ENCODE measurements around the gene SLC25A22. TPM values are rescaled to one million over a fixed set of nuclear protein-coding genes. Genes with fewer than 3 reads are reported as not detected.

The SLC25A22 gene
- 10 to 100 TPM; 55.8 to 69.5 TPM for total RNA-seq

GRCh38 chr11:798093-798713, at the start of gene SLC25A22:
Gene SLC25A22 (minus strand): TSS chr11:798281. CDS start chr11:795006, 3,275 bp downstream.
- Histone ChIP-seq H3K4me3 (peak within 1 kb of the TSS; percentile 47 to 51), H3K27ac (peak within 1 kb of the TSS; percentile 93 to 98 (median 97)), H3K27me3 (no peaks in the 10 kb centered on the region), H3K4me1 (peaks cover 49% of the 10 kb centered on the region), H3K36me3 (replicated peaks in 1 of 2; ENCODE audit: insufficient read depth in 1 of 2, low read depth in 2 of 2) (no peaks in the 10 kb centered on the region), H3K9me3 (no peaks in the 10 kb centered on the region)
- ATAC-seq (peak; percentile 66), DNase-seq (peak; percentile 77 to 85 (median 80))
- intact Hi-C loops (cut with DNase I): no loop called here
- TF ChIP-seq POLR2A (IDR thresholded peaks at IDR 0.05): no peak
- TF ChIP-seq CTCF (IDR thresholded peaks at IDR 0.05): peak; percentile 62 to 95 (median 83)
- WGBS, 2 donors: 2% methylated on average over 69 of the region's 69 CpGs; no CpG with 5 or more reads in 1 of the 2 donors

GRCh38 chr11:847876-848275, 49.8 kb upstream of the SLC25A22 start:
- H3K9me3 ChIP-seq: no peaks in the 10 kb centered on the region
- peaks cover 60% of the 10 kb centered on the region for H3K4me1 ChIP-seq
- 68 to 100% methylated on average over 1 to 15 of the region's 18 CpGs for WGBS, 2 donors
- H3K27ac ChIP-seq: no peak overlapping the region
- H3K27me3 ChIP-seq: peaks cover 0 to 6% of the 10 kb centered on the region in 2 donors
- H3K4me3 ChIP-seq: no peak overlapping the region
- ATAC-seq (no peak), DNase-seq (no peak)
- TF ChIP-seq CTCF (IDR thresholded peaks at IDR 0.05): no peak
- TF ChIP-seq POLR2A (IDR thresholded peaks at IDR 0.05): no peak
- no peaks in the 10 kb centered on the region for H3K36me3 ChIP-seq (replicated peaks in 1 of 2; ENCODE audit: insufficient read depth in 1 of 2, low read depth in 2 of 2)
- intact Hi-C loops (cut with DNase I): loop anchor here (2.0 to 5.0 kb wide), 2 partner anchors 74 to 205 kb away; no protein-coding TSS in a partner anchor

- intact Hi-C loops (cut with DNase I): loop anchor here (5.0 kb wide), 1 partner anchor 76 kb away; no protein-coding TSS in a partner anchor
- TF ChIP-seq CTCF (IDR thresholded peaks at IDR 0.05) (no peak), POLR2A (IDR thresholded peaks at IDR 0.05) (no peak)
Measured at GRCh38 chr11:846496-847098, 48.5 kb upstream of the SLC25A22 start.

GRCh38 chr11:845872-846495, 47.9 kb upstream of the SLC25A22 start:
- Histone ChIP-seq H3K4me1 (peaks cover 66% of the 10 kb centered on the region), H3K36me3 (replicated peaks in 1 of 2; ENCODE audit: insufficient read depth in 1 of 2, low read depth in 2 of 2) (no peaks in the 10 kb centered on the region), H3K27me3 (peaks cover 0 to 6% of the 10 kb centered on the region in 2 donors), H3K9me3 (no peaks in the 10 kb centered on the region), H3K4me3 (no peak overlapping the region), H3K27ac (peak overlapping the region in 3 of 4 donors; percentile 91 to 96 (median 93))
- ATAC-seq (no peak), DNase-seq (no peak)
- intact Hi-C loops (cut with DNase I): loop anchor here (5.0 kb wide), 1 partner anchor 76 kb away; no protein-coding TSS in a partner anchor
- 53 to 58% methylated on average over 3 to 8 of the region's 8 CpGs for WGBS, 2 donors
- TF ChIP-seq POLR2A (IDR thresholded peaks at IDR 0.05): no peak
- no peak for TF ChIP-seq CTCF (IDR thresholded peaks at IDR 0.05)

More at GRCh38 chr11:846496-847098, 48.5 kb upstream of the SLC25A22 start:
- DNase-seq (no peak), ATAC-seq (no peak)
- no peaks in the 10 kb centered on the region for H3K36me3 ChIP-seq (replicated peaks in 1 of 2; ENCODE audit: insufficient read depth in 1 of 2, low read depth in 2 of 2)
- WGBS, 2 donors: 63 to 78% methylated on average over 7 to 11 of the region's 11 CpGs
- no peak overlapping the region for H3K4me3 ChIP-seq
- peak overlapping the region in 2 of 4 donors; percentile 27 to 93 for H3K27ac ChIP-seq
- peaks cover 60% of the 10 kb centered on the region for H3K4me1 ChIP-seq
- peaks cover 0 to 6% of the 10 kb centered on the region in 2 donors for H3K27me3 ChIP-seq
- no peaks in the 10 kb centered on the region for H3K9me3 ChIP-seq

Data from body of pancreas (tissue), 4 donors.